ENCODE results near the gene PRPF40B. TPM values are rescaled to one million over a fixed set of nuclear protein-coding genes. Genes with fewer than 3 reads are reported as not detected.
A peak's percentile ranks its signal among the peaks of the same experiment; 100 is the strongest.

Gene PRPF40B
- total and polyA plus RNA-seq, 12 donors, result 7.2 to 125 (median 24.8) TPM

GRCh38 chr12:49632401-49632800 lies 9.0 kb downstream of the PRPF40B start:
- WGBS, 4 donors, result 95 to 99% (median 96%) methylated on average over 4 to 9 of the region's 9 CpGs
- Histone ChIP-seq H3K9me3 (replicated peaks in 1 of 3) (no peaks in the 10 kb centered on the region), H3K4me1 (replicated peaks in 1 of 2) (peaks cover 7 to 18% of the 10 kb centered on the region in 2 donors), H3K27me3 (no peaks in the 10 kb centered on the region), H3K4me3 (no peak overlapping the region), H3K27ac (no peak overlapping the region), H3K36me3 (replicated peaks in 1 of 2) (peaks cover 0 to 16% of the 10 kb centered on the region in 2 donors)
- intact Hi-C loops (cut with DNase I), result no loop called here
- DNase-seq, result peak in 2 of 7 donors; percentile 7 to 12
- TF ChIP-seq POLR2A (IDR thresholded peaks at IDR 0.05), result no peak

- H3K9me3 ChIP-seq (replicated peaks in 1 of 3), result no peaks in the 10 kb centered on the region
- H3K36me3 ChIP-seq (replicated peaks in 1 of 2), result peaks cover 0 to 16% of the 10 kb centered on the region in 2 donors
- H3K4me1 ChIP-seq (replicated peaks in 1 of 2), result peaks cover 10 to 16% of the 10 kb centered on the region in 2 donors
- peak in 1 of 7 donors; percentile 10 for DNase-seq
- TF ChIP-seq CTCF (IDR thresholded peaks at IDR 0.05) (no peak), POLR2A (IDR thresholded peaks at IDR 0.05) (no peak)
- no peak overlapping the region for H3K27ac ChIP-seq
- intact Hi-C loops (cut with DNase I), result no loop called here
- H3K4me3 ChIP-seq, result no peak overlapping the region
- no peaks in the 10 kb centered on the region for H3K27me3 ChIP-seq
- 89 to 93% (median 90%) methylated on average over 6 to 8 of the region's 8 CpGs for WGBS, 4 donors
These were observed 9.8 kb downstream of the PRPF40B start for GRCh38 chr12:49632986-49633702.

GRCh38 chr12:49633703-49634345 lies 10.5 kb downstream of the PRPF40B start:
- no peak for DNase-seq

GRCh38 chr12:49635036-49635435 lies 11.7 kb downstream of the PRPF40B start:
- intact Hi-C loops (cut with DNase I), result no loop called here
- H3K36me3 ChIP-seq (replicated peaks in 1 of 2), result peaks cover 0 to 16% of the 10 kb centered on the region in 2 donors

More at GRCh38 chr12:49633703-49634345, 10.5 kb downstream of the PRPF40B start:
- TF ChIP-seq CTCF (IDR thresholded peaks at IDR 0.05) (no peak), POLR2A (IDR thresholded peaks at IDR 0.05) (no peak)
- intact Hi-C loops (cut with DNase I), result no loop called here
- no peak overlapping the region for H3K4me3 ChIP-seq
- H3K9me3 ChIP-seq (replicated peaks in 1 of 3), result no peaks in the 10 kb centered on the region
- peaks cover 0 to 16% of the 10 kb centered on the region in 2 donors for H3K36me3 ChIP-seq (replicated peaks in 1 of 2)
- WGBS, 4 donors, result 94 to 100% (median 96%) methylated on average over 1 to 2 of the region's 2 CpGs
- H3K27me3 ChIP-seq, result no peaks in the 10 kb centered on the region
- H3K4me1 ChIP-seq (replicated peaks in 1 of 2), result peaks cover 10 to 16% of the 10 kb centered on the region in 2 donors
- H3K27ac ChIP-seq, result no peak overlapping the region

More at GRCh38 chr12:49635036-49635435, 11.7 kb downstream of the PRPF40B start:
- Histone ChIP-seq H3K4me1 (replicated peaks in 1 of 2) (peaks cover 10 to 16% of the 10 kb centered on the region in 2 donors), H3K9me3 (replicated peaks in 1 of 3) (no peaks in the 10 kb centered on the region), H3K27ac (no peak overlapping the region), H3K27me3 (no peaks in the 10 kb centered on the region), H3K4me3 (no peak overlapping the region)
- 78 to 91% (median 86%) methylated on average over 8 to 9 of the region's 9 CpGs for WGBS, 4 donors
- peak in 1 of 7 donors; percentile 7 for DNase-seq
- TF ChIP-seq POLR2A (IDR thresholded peaks at IDR 0.05) (no peak), CTCF (IDR thresholded peaks at IDR 0.05) (no peak)

Measured in adrenal gland (tissue), 12 donors.